ENCODE measurements around the gene CYTH4. TPM values are rescaled to one million over a fixed set of nuclear protein-coding genes. Genes with fewer than 3 reads are reported as not detected.
"Not testable (repeated sequence)": the region's sequence is repeated elsewhere in the genome, so short reads cannot be mapped to it uniquely, and the experiment has no call there.

The CYTH4 gene, protein sequence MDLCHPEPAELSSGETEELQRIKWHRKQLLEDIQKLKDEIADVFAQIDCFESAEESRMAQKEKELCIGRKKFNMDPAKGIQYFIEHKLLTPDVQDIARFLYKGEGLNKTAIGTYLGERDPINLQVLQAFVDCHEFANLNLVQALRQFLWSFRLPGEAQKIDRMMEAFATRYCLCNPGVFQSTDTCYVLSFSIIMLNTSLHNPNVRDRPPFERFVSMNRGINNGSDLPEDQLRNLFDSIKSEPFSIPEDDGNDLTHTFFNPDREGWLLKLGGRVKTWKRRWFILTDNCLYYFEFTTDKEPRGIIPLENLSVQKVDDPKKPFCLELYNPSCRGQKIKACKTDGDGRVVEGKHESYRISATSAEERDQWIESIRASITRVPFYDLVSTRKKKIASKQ
- total RNA-seq (10 to 100 TPM in 8 of 9 donors, 1 to 10 TPM in 1; 4.7 to 80.7 (median 22.9) TPM), polyA plus RNA-seq (10 to 100 TPM in 2 of 3 donors, 1 to 10 TPM in 1; 7.5 to 26.6 (median 11.5) TPM)
- long read RNA-seq, donor 1, result 0 reads
- long read RNA-seq, donor 2, result 0 reads
- long read RNA-seq, donor 3, result 0 reads
- long read RNA-seq, donor 4, partial matches to known transcripts, result 3 of 8 reads
- long read RNA-seq, donor 4, other reads (novel, unspliced or antisense), result 1 of 8 reads
- long read RNA-seq, donor 5, transcript CYTH4-201 (13 exons, 3,206 nt), result major isoform, 40 of 47 reads
- long read RNA-seq, donor 5, partial matches to known transcripts, result 0 of 47 reads
- long read RNA-seq, donor 5, other reads (novel, unspliced or antisense), result 7 of 47 reads
- long read RNA-seq, donor 6, partial matches to known transcripts, result 0 of 1 reads
- long read RNA-seq, donor 6, other reads (novel, unspliced or antisense), result 1 of 1 reads
- long read RNA-seq, donor 7, result 0 reads
- long read RNA-seq, donor 8, result 0 reads
- long read RNA-seq, donor 9, result 0 reads
- long read RNA-seq, donor 10, partial matches to known transcripts, result 0 of 1 reads
- long read RNA-seq, donor 10, other reads (novel, unspliced or antisense), result 0 of 1 reads

GRCh38 chr22:37282385-37282677 lies at the start of gene CYTH4:
Gene CYTH4, plus strand, starts transcription at chr22:37282508. Its CDS starts 62 bp downstream, at chr22:37282570.
- peak within 1 kb of the TSS in 3 of 5 donors; percentile 26 to 87 (median 64) for H3K27ac ChIP-seq
- intact Hi-C loops (cut with DNase I), result no loop called here
- peak within 1 kb of the TSS in 1 of 4 donors; percentile 35 for H3K4me3 ChIP-seq
- H3K36me3 ChIP-seq (replicated peaks in 1 of 2), result no peaks in the 10 kb centered on the region
- H3K27me3 ChIP-seq, result peaks cover 2% of the 10 kb centered on the region
- no peaks in the 10 kb centered on the region for H3K9me3 ChIP-seq (replicated peaks in 1 of 3)
- H3K4me1 ChIP-seq (replicated peaks in 1 of 2), result no peaks in the 10 kb centered on the region
- DNase-seq, result peak in 6 of 7 donors; percentile 60 to 72 (median 66)
- peak in 1 of 2 donors; percentile 17 for TF ChIP-seq POLR2A (IDR thresholded peaks at IDR 0.05)
- TF ChIP-seq, protein P1, sequence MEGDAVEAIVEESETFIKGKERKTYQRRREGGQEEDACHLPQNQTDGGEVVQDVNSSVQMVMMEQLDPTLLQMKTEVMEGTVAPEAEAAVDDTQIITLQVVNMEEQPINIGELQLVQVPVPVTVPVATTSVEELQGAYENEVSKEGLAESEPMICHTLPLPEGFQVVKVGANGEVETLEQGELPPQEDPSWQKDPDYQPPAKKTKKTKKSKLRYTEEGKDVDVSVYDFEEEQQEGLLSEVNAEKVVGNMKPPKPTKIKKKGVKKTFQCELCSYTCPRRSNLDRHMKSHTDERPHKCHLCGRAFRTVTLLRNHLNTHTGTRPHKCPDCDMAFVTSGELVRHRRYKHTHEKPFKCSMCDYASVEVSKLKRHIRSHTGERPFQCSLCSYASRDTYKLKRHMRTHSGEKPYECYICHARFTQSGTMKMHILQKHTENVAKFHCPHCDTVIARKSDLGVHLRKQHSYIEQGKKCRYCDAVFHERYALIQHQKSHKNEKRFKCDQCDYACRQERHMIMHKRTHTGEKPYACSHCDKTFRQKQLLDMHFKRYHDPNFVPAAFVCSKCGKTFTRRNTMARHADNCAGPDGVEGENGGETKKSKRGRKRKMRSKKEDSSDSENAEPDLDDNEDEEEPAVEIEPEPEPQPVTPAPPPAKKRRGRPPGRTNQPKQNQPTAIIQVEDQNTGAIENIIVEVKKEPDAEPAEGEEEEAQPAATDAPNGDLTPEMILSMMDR (IDR thresholded peaks at IDR 0.05), result no peak
- WGBS, 4 donors, result 32 to 46% (median 36%) methylated on average over 3 to 12 of the region's 12 CpGs

DNA sequence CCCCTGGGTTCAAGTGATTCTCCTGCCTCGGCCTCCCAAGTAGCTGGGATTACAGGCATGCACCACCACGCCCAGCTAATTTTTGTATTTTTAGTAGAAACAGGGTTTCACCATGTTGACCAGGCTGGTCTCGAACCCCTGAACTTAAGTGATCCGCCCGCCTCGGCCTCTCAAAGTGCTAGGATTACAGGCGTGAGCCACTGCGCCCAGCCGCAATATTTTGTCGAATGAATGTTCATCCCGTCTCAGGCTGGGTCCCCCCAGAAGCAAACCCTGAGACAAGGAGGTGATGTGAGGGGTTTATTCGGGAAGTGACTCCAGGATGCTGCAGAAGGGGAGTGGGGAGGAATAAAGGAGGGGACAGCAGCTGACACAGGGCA lies 48.9 kb upstream of the CYTH4 start:
- H3K27ac ChIP-seq; H3K4me3 ChIP-seq; DNase-seq; H3K9me3 ChIP-seq (replicated peaks in 1 of 3); H3K36me3 ChIP-seq (replicated peaks in 1 of 2); H3K27me3 ChIP-seq; intact Hi-C loops (cut with DNase I): not testable (repeated sequence)
- peaks cover 14 to 27% of the 10 kb centered on the region in 2 donors for H3K4me1 ChIP-seq (replicated peaks in 1 of 2)
- 88 to 93% (median 89%) methylated on average over 12 of the region's 12 CpGs for WGBS, 4 donors

DNA sequence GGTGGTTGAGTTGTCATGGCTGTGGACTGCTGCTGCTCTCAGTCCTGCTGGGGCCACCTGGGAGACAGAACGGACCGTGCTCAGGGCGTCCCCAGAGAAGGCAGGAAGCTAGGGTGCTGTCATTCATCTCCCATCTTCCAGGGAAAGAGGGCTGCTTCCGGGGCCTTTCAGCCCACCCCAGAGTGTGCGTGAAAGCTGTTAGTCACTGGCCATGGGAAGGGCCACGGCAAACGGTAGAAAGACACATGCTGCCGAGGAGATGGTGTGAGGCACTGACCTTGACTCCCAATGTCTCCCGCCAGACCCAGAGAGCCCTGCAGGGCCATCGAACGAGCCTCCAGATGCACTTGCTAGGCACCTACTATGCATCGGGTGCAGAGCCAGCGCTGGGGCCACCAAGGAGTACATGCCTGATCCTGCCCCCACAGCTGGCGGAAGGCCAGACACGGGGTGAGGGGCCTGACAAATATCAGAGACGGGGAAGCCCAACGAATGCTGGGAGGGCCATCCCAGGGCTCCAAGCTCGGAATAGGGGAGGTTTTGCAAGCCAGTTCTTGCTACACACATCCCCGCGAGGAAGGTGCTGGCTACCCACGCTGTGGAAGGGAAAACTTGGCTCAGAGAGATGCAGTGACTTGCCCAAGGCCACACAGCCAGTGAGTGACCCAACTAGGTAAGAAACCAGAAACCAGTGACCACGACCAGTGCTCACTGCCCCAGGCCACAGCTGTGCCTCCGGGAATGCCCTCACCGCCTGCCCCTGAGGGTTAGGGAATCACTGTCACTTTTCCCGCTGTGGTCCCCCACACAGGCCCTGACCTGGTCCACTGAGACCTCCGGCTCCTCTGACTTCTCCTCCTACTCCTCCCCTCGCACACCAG lies 48.3 kb upstream of the CYTH4 start:
- no peaks in the 10 kb centered on the region for H3K9me3 ChIP-seq (replicated peaks in 1 of 3)
- no peaks in the 10 kb centered on the region for H3K36me3 ChIP-seq (replicated peaks in 1 of 2)
- peak in 3 of 7 donors; percentile 33 to 51 (median 33) for DNase-seq
- no peak overlapping the region for H3K4me3 ChIP-seq
- H3K27me3 ChIP-seq, result no peaks in the 10 kb centered on the region
- TF ChIP-seq, protein P1 (IDR thresholded peaks at IDR 0.05), result no peak
- no peak for TF ChIP-seq POLR2A (IDR thresholded peaks at IDR 0.05)
- intact Hi-C loops (cut with DNase I), result no loop called here
- H3K4me1 ChIP-seq (replicated peaks in 1 of 2), result peaks cover 13 to 23% of the 10 kb centered on the region in 2 donors
- WGBS, 4 donors, result 39 to 55% (median 49%) methylated on average over 18 to 27 of the region's 27 CpGs
- no peak overlapping the region for H3K27ac ChIP-seq
